Gastrocnemius medialis (tissue), 4 donors: ENCODE measurements around the gene SOCS2. TPM values are rescaled to one million over a fixed set of nuclear protein-coding genes. Genes with fewer than 3 reads are reported as not detected.

Experiments used
- ATAC-seq, 2 donors: fragments of 150-250 bp; one replicate each; pipeline ENCODE4 v1.9.1; 2016
- DNase-seq, 2 donors: peaks; one replicate each; pipeline ENCODE4 v3.0.0-alpha.2; 2019
- H3K27ac ChIP-seq, 4 donors: fragments of 200-600 bp; sonication (generic); 1 replicate in 1 of 4; 2 replicates in 3 of 4; pipeline ENCODE4 v1.5.1; 2016 to 2018; ENCODE audit warnings: mild to moderate bottlenecking in 2 of 4, moderate library complexity in 1 of 4
- H3K27me3 ChIP-seq, 3 donors: fragments of 200-600 bp; sonication (generic) in 2 of 3; 1 replicate in 1 of 3; 2 replicates in 2 of 3; pipeline versions ENCODE4 v1.5.1 to v1.6.0; 2016 to 2019; ENCODE audit warnings: mild to moderate bottlenecking in 1 of 3, moderate library complexity in 1 of 3
- H3K36me3 ChIP-seq, 2 donors: fragments of 200-600 bp; sonication (generic) in 1 of 2; one replicate each; pipeline ENCODE4 v1.5.1; 2017 to 2018
- H3K4me1 ChIP-seq, 2 donors: fragments of 200-600 bp; sonication (generic) in 1 of 2; one replicate each; pipeline ENCODE4 v1.5.1; 2016 to 2017; ENCODE audit warnings: mild to moderate bottlenecking in 2 of 2
- H3K4me3 ChIP-seq, 4 donors: fragments of 200-600 bp; sonication (generic) in 3 of 4; 1 replicate in 1 of 4; 2 replicates in 3 of 4; pipeline ENCODE4 v1.5.1; 2016 to 2019; ENCODE audit warnings: mild to moderate bottlenecking in 2 of 4
- H3K9me3 ChIP-seq, 3 donors: fragments of 200-600 bp; sonication (generic) in 2 of 3; 1 replicate in 1 of 3; 2 replicates in 2 of 3; pipeline ENCODE4 v1.5.1; 2016 to 2019
- CTCF ChIP-seq, 5 experiments: fragments of 450-650 bp in 3 of 5; fragments of 200-600 bp in 2 of 5; sonication (generic) in 2 of 5; IDR thresholded peaks in 4 of 5; conservative IDR thresholded peaks in 1 of 5; 1 replicate in 4 of 5; 2 replicates in 1 of 5; pipeline ENCODE4 v1.5.1; 2016 to 2019; ENCODE audit warnings: antibody characterized with exemption in 5 of 5, mild to moderate bottlenecking in 3 of 5, moderate library complexity in 3 of 5
- POLR2A ChIP-seq, 2 donors: fragments of 450-650 bp; IDR thresholded peaks; one replicate each; pipeline ENCODE4 v1.6.1; 2017; ENCODE audit warnings: antibody characterized with exemption in 2 of 2, mild to moderate bottlenecking in 2 of 2, moderate library complexity in 2 of 2
- in situ Hi-C, 4 donors: fragments of 200-750 bp; cut with MboI; loops; one replicate each; pipeline versions ENCODE4 v1.15.0 to v1.8.0; 2017; ENCODE audit warnings: low sequenced_read_pairs in 4 of 4
- intact Hi-C: fragments of 100-400 bp; cut with DNase I; formaldehyde crosslinking; loops from one replicate; pipeline ENCODE4 v1.15.1; 2023; ENCODE audit warnings: low total_unique reads
- total RNA-seq, 4 donors: library from RNA; depleted of rRNA; stranded (reverse); fragments of >200 nt; gene quantifications; one replicate each; pipeline versions ENCODE4 v1.1.0 to v1.2.3, GENCODE V29; 2016

SOCS2 gene
- total RNA-seq, 4 donors from 2014 or later: 4.3 to 14.9 (median 5.3) TPM

- DNase-seq (no peak), ATAC-seq (no peak)
- no peak overlapping the region for H3K27ac ChIP-seq
- H3K4me3 ChIP-seq: no peak overlapping the region
- no peaks in the 10 kb centered on the region for H3K9me3 ChIP-seq
- H3K4me1 ChIP-seq: no peaks in the 10 kb centered on the region
- H3K36me3 ChIP-seq: no peaks in the 10 kb centered on the region
- TF ChIP-seq POLR2A (IDR thresholded peaks at IDR 0.05): no peak
- TF ChIP-seq CTCF (IDR thresholded peaks at IDR 0.05 in 4 of 5, conservative IDR thresholded peaks at IDR 0.05 in 1 of 5): no peak
- in situ Hi-C loops: no loop called here
- intact Hi-C loops: no loop called here
- H3K27me3 ChIP-seq: no peaks in the 10 kb centered on the region
Measured at GRCh38 chr12:93614917-93615596, 42.6 kb downstream of the SOCS2 start.

GRCh38 chr12:93616584-93617101, 44.2 kb downstream of the SOCS2 start:
- no peak for DNase-seq
- TF ChIP-seq POLR2A (IDR thresholded peaks at IDR 0.05): no peak
- no peak for TF ChIP-seq CTCF (IDR thresholded peaks at IDR 0.05 in 4 of 5, conservative IDR thresholded peaks at IDR 0.05 in 1 of 5)
- intact Hi-C loops: no loop called here
- in situ Hi-C loops: no loop called here
- no peaks in the 10 kb centered on the region for H3K27me3 ChIP-seq
- no peak for ATAC-seq
- H3K4me3 ChIP-seq: no peak overlapping the region
- H3K36me3 ChIP-seq: no peaks in the 10 kb centered on the region
- H3K4me1 ChIP-seq: no peaks in the 10 kb centered on the region
- no peaks in the 10 kb centered on the region for H3K9me3 ChIP-seq
- no peak overlapping the region for H3K27ac ChIP-seq

- Histone ChIP-seq H3K27ac (no peak overlapping the region), H3K4me1 (no peaks in the 10 kb centered on the region), H3K4me3 (no peak overlapping the region), H3K27me3 (no peaks in the 10 kb centered on the region), H3K9me3 (no peaks in the 10 kb centered on the region), H3K36me3 (no peaks in the 10 kb centered on the region)
- in situ Hi-C loops: no loop called here
- ATAC-seq (no peak), DNase-seq (no peak)
- intact Hi-C loops: no loop called here
- TF ChIP-seq POLR2A (IDR thresholded peaks at IDR 0.05) (no peak), CTCF (IDR thresholded peaks at IDR 0.05 in 4 of 5, conservative IDR thresholded peaks at IDR 0.05 in 1 of 5) (no peak)
Measured at GRCh38 chr12:93618891-93619410, 46.5 kb downstream of the SOCS2 start.

GRCh38 chr12:93621986-93622385, 49.5 kb downstream of the SOCS2 start:
- Histone ChIP-seq H3K27ac (no peak overlapping the region), H3K27me3 (no peaks in the 10 kb centered on the region), H3K4me3 (no peak overlapping the region), H3K36me3 (no peaks in the 10 kb centered on the region), H3K4me1 (peaks cover 0 to 7% of the 10 kb centered on the region in 2 donors), H3K9me3 (no peaks in the 10 kb centered on the region)
- no peak for TF ChIP-seq POLR2A (IDR thresholded peaks at IDR 0.05)
- no peak for TF ChIP-seq CTCF (IDR thresholded peaks at IDR 0.05 in 4 of 5, conservative IDR thresholded peaks at IDR 0.05 in 1 of 5)
- no peak for ATAC-seq
- in situ Hi-C loops: no loop called here
- DNase-seq: no peak
- intact Hi-C loops: no loop called here
